ENCODE results near the gene MEPCE. TPM values are rescaled to one million over a fixed set of nuclear protein-coding genes. Genes with fewer than 3 reads are reported as not detected.

Gene MEPCE
- total and polyA plus RNA-seq, 10 of the 15 experiments (the other 5 are each of a cell fraction or from before 2014, with no cell fraction given), result 8.2 to 48.0 (median 22.1) TPM

DNA sequence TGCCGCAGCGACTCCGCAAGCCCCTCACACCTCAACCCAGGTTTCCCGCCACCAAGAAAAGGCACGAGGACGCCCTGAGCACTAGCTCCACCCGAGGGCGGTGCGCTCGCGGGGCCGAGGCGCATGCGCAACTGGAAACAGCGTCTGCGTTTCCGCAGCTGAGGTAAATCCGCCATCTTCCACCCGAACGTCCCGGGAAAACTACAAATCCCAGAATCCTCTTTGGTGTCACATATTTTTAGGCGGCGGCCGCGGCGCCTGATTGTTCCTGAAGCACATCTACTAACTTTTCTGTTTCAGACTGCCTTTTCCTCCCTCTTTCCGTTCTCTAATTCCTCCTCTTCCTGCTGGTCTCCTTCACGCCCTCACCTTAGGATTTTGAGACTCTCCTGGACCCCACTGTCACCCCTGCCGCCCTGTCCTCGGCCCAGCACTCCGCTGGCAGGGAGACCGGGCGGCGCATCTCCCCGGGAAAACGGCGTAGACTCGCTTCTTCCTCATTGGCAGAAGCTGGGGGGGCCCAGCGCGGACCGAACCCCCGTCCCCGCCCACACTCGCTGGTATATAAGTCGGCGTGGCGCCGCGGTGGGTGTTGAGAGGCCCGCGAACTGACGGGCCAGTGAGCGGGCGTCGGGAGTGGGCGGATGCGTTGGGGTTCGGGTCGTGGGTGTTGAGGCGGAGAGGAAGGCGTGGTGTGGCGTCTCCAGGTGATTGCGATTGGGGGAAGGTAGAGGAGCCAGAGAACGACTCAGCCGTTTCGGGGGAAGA is 1.2 kb upstream of the MEPCE start, which contains the start of gene ZCWPW1 (continued):
- TF ChIP-seq, protein P1, sequence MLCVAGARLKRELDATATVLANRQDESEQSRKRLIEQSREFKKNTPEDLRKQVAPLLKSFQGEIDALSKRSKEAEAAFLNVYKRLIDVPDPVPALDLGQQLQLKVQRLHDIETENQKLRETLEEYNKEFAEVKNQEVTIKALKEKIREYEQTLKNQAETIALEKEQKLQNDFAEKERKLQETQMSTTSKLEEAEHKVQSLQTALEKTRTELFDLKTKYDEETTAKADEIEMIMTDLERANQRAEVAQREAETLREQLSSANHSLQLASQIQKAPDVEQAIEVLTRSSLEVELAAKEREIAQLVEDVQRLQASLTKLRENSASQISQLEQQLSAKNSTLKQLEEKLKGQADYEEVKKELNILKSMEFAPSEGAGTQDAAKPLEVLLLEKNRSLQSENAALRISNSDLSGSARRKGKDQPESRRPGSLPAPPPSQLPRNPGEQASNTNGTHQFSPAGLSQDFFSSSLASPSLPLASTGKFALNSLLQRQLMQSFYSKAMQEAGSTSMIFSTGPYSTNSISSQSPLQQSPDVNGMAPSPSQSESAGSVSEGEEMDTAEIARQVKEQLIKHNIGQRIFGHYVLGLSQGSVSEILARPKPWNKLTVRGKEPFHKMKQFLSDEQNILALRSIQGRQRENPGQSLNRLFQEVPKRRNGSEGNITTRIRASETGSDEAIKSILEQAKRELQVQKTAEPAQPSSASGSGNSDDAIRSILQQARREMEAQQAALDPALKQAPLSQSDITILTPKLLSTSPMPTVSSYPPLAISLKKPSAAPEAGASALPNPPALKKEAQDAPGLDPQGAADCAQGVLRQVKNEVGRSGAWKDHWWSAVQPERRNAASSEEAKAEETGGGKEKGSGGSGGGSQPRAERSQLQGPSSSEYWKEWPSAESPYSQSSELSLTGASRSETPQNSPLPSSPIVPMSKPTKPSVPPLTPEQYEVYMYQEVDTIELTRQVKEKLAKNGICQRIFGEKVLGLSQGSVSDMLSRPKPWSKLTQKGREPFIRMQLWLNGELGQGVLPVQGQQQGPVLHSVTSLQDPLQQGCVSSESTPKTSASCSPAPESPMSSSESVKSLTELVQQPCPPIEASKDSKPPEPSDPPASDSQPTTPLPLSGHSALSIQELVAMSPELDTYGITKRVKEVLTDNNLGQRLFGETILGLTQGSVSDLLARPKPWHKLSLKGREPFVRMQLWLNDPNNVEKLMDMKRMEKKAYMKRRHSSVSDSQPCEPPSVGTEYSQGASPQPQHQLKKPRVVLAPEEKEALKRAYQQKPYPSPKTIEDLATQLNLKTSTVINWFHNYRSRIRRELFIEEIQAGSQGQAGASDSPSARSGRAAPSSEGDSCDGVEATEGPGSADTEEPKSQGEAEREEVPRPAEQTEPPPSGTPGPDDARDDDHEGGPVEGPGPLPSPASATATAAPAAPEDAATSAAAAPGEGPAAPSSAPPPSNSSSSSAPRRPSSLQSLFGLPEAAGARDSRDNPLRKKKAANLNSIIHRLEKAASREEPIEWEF (IDR thresholded peaks at IDR 0.05; ENCODE audit: insufficient replicate concordance, low read depth, low read length), result no peak
- peak; percentile 91; the same call in 2 of the 3 replicates for TF ChIP-seq POU2F2 (IDR thresholded peaks at IDR 0.05; ENCODE audit: borderline replicate concordance, low read depth, low read length)
- peak; percentile 94 for TF ChIP-seq IKZF1 (conservative IDR thresholded peaks at IDR 0.05)
- TF ChIP-seq, protein P2, sequence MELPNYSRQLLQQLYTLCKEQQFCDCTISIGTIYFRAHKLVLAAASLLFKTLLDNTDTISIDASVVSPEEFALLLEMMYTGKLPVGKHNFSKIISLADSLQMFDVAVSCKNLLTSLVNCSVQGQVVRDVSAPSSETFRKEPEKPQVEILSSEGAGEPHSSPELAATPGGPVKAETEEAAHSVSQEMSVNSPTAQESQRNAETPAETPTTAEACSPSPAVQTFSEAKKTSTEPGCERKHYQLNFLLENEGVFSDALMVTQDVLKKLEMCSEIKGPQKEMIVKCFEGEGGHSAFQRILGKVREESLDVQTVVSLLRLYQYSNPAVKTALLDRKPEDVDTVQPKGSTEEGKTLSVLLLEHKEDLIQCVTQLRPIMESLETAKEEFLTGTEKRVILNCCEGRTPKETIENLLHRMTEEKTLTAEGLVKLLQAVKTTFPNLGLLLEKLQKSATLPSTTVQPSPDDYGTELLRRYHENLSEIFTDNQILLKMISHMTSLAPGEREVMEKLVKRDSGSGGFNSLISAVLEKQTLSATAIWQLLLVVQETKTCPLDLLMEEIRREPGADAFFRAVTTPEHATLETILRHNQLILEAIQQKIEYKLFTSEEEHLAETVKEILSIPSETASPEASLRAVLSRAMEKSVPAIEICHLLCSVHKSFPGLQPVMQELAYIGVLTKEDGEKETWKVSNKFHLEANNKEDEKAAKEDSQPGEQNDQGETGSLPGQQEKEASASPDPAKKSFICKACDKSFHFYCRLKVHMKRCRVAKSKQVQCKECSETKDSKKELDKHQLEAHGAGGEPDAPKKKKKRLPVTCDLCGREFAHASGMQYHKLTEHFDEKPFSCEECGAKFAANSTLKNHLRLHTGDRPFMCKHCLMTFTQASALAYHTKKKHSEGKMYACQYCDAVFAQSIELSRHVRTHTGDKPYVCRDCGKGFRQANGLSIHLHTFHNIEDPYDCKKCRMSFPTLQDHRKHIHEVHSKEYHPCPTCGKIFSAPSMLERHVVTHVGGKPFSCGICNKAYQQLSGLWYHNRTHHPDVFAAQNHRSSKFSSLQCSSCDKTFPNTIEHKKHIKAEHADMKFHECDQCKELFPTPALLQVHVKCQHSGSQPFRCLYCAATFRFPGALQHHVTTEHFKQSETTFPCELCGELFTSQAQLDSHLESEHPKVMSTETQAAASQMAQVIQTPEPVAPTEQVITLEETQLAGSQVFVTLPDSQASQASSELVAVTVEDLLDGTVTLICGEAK (IDR thresholded peaks at IDR 0.05; ENCODE audit: borderline replicate concordance), result peak; percentile 35; the same call in 1 of the 2 replicates
- peak; percentile 87 for TF ChIP-seq SIX5 (IDR thresholded peaks at IDR 0.05; ENCODE audit: low read depth, low read length, severe bottlenecking)
- TF ChIP-seq TAF1 (IDR thresholded peaks at IDR 0.05; ENCODE audit: borderline replicate concordance, low read depth, low read length), result peak; percentile 76; the same call in 1 of the 2 replicates
- no peak for TF ChIP-seq NFIC (IDR thresholded peaks at IDR 0.05; ENCODE audit: low read depth, low read length)
- TF ChIP-seq NFYA (IDR thresholded peaks at IDR 0.05; ENCODE audit: borderline replicate concordance, low read depth, low read length), result no peak
- no peak; the same call in 1 of the 2 replicates for TF ChIP-seq RFX5 (IDR thresholded peaks at IDR 0.05; ENCODE audit: low read depth, low read length)
- no peak; the same call in 1 of the 2 replicates for TF ChIP-seq SIN3A (IDR thresholded peaks at IDR 0.05; ENCODE audit: low read depth, low read length)
- peak; percentile 70 for TF ChIP-seq IRF4 (IDR thresholded peaks at IDR 0.05; ENCODE audit: low read depth, low read length)
- TF ChIP-seq MYB (IDR thresholded peaks at IDR 0.05; ENCODE audit: borderline replicate concordance, low read depth, low read length), result no peak; the same call in 1 of the 2 replicates
- TF ChIP-seq MYC (IDR thresholded peaks at IDR 0.05; ENCODE audit: insufficient read depth, insufficient read length, insufficient replicate concordance, low read length, severe bottlenecking), result peak; percentile 37
- TF ChIP-seq SMAD5 (IDR thresholded peaks at IDR 0.05; ENCODE audit: low read depth), result peak; percentile 98
- TF ChIP-seq JUND (IDR thresholded peaks at IDR 0.05; ENCODE audit: low read depth, low read length), result no peak
- peak; percentile 85; the same call in 1 of the 2 replicates for TF ChIP-seq TCF12 (IDR thresholded peaks at IDR 0.05; ENCODE audit: low read depth, low read length)
- no peak for TF ChIP-seq SUZ12 (IDR thresholded peaks at IDR 0.05; ENCODE audit: unreplicated experiment)
- no peak for TF ChIP-seq FOXK2 (IDR thresholded peaks at IDR 0.05)
- TF ChIP-seq TCF7 (IDR thresholded peaks at IDR 0.05; ENCODE audit: borderline replicate concordance), result peak; percentile 40; the same call in 1 of the 2 replicates
- TF ChIP-seq YBX1 (IDR thresholded peaks at IDR 0.05), result no peak
- TF ChIP-seq KLF5 (IDR thresholded peaks at IDR 0.05; ENCODE audit: partially characterized antibody), result peak; percentile 85
- TF ChIP-seq CHD2 (IDR thresholded peaks at IDR 0.05; ENCODE audit: borderline replicate concordance, low read depth, low read length), result no peak

All from GM12878 (cell line).